ENCODE results near the gene TIMP4. TPM values are rescaled to one million over a fixed set of nuclear protein-coding genes. Genes with fewer than 3 reads are reported as not detected.

The TIMP4 gene
- total and polyA plus RNA-seq, 8 donors, result 2.6 to 13.4 (median 7.3) TPM

DNA sequence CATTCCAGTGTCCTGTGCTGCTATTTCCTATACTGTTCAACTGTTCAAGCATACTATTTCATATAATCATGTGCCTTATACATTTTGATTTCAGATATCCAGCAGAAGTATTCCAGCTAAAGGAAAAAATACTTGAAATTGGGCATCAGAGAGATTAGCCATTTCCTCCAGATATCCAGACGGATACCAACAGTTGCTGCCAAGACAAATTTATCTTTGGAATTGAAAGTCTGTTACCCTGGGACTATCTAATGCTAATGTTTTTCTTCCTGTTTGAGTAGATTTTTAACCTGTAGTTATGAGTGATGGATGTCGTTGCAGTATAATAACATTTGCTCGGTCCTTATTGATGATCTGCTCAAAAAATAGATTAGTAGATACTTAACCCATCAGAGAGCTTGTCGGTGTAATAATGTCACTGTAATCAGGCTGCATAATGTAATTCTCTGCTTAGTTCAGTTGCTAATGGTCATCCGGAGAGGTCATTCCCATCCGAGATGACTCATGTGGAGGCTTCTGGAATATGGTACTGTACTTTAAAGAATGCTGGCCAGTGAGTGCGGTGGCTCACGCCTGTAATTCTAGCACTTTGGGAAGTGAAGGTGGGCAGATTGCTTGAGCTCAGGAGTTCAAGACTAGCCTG, 51.5 kb downstream of the TIMP4 start:
- no peaks in the 10 kb centered on the region for H3K36me3 ChIP-seq
- intact Hi-C loops (cut with DNase I; ENCODE audit: low total_unique reads), result no loop called here
- no peaks in the 10 kb centered on the region for H3K4me1 ChIP-seq
- no peaks in the 10 kb centered on the region for H3K27me3 ChIP-seq
- H3K9me3 ChIP-seq, result no peaks in the 10 kb centered on the region
- H3K27ac ChIP-seq, result no peak overlapping the region
- no peak overlapping the region for H3K4me3 ChIP-seq
- WGBS, 5 donors, result 48 to 61% (median 58%) methylated on average over 8 of the region's 8 CpGs
- TF ChIP-seq, protein P1, sequence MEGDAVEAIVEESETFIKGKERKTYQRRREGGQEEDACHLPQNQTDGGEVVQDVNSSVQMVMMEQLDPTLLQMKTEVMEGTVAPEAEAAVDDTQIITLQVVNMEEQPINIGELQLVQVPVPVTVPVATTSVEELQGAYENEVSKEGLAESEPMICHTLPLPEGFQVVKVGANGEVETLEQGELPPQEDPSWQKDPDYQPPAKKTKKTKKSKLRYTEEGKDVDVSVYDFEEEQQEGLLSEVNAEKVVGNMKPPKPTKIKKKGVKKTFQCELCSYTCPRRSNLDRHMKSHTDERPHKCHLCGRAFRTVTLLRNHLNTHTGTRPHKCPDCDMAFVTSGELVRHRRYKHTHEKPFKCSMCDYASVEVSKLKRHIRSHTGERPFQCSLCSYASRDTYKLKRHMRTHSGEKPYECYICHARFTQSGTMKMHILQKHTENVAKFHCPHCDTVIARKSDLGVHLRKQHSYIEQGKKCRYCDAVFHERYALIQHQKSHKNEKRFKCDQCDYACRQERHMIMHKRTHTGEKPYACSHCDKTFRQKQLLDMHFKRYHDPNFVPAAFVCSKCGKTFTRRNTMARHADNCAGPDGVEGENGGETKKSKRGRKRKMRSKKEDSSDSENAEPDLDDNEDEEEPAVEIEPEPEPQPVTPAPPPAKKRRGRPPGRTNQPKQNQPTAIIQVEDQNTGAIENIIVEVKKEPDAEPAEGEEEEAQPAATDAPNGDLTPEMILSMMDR (IDR thresholded peaks at IDR 0.05), result no peak
- TF ChIP-seq POLR2AphosphoS5 (IDR thresholded peaks at IDR 0.05), result no peak
- TF ChIP-seq POLR2A (IDR thresholded peaks at IDR 0.05), result no peak
- TF ChIP-seq EP300 (IDR thresholded peaks at IDR 0.05), result no peak
- DNase-seq, result peak in 1 of 2 donors; percentile 12

Other genes with a start within 250 kb of the TIMP4 start
- 1 to 10 TPM in 3 of 5 donors, not detected in 2; 2.9 to 7.0 (median 3.8) TPM for gene SYN2, start 154.5 kb downstream of the TIMP4 start, total RNA-seq
- gene SYN2, start 154.5 kb downstream of the TIMP4 start, polyA plus RNA-seq, result 1 to 10 TPM; 1.2 to 4.1 (median 1.4) TPM
- 10 to 100 TPM; 11.0 to 85.2 (median 31.2) TPM for gene PPARG, start 130.2 kb upstream of the TIMP4 start, total RNA-seq
- gene PPARG, start 130.2 kb upstream of the TIMP4 start, polyA plus RNA-seq, result 10 to 100 TPM in 2 of 3 donors, 1 to 10 TPM in 1; 7.9 to 58.2 (median 26.6) TPM

Measured in stomach (tissue), 9 donors.